Stimulated activated CD4-positive, alpha-beta T cell treated with anti-CD3 and anti-CD28 coated beads, Interleukin-2, amount 100 ng/mL, for 4 hours (primary cell): Measurements from ENCODE around the gene IL22RA2.

Experiments
- DNase-seq: peaks from one replicate; pipeline ENCODE4 v3.0.0-alpha.2; 2020; ENCODE audit warnings: low read depth

Gene IL22RA2

DNA sequence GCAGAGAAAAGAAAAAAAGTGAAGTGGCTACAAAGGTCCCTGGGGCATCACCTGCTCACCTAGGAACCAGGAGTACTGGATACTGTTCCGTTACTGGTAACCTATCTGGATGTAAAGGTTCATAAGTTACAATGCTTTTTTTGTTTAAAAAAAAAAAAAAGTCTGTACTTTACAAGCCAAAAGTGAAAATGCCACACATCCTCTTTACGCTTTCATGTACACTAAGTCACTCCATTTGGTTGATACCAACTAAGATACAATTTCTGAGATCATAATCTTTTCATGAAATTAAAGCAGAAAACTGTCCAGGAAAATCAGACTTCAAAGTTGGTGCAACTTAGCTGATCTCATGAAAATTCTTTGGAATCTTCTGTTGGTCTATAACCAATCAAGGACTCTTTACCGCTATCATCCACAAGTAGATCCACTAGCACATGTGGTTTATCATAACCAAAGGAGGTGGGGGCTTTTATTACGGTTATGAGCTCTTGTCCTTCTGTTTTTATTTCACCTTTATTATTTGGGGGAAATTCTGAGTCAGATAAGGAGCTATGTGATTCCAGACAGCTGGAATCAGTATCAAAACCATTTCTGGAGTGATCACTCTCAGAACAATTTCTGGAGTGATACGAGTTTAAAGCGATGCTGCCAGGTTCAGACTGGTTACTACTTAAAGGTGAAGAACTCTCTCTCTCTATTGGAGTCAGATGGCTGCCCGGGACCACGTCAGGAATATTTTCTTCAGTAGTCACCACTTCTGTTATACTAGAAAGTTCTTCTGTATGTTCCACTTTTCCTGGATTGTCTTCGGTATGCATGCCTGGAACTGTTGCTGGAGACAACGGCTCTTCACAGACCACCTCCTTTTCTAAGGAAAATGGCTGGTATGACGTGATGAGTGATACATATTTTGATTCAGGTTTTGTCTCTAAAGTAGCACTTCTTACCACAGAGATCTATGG, 24.5 kb upstream of the IL22RA2 start:
- DNase-seq, result no peak

DNA sequence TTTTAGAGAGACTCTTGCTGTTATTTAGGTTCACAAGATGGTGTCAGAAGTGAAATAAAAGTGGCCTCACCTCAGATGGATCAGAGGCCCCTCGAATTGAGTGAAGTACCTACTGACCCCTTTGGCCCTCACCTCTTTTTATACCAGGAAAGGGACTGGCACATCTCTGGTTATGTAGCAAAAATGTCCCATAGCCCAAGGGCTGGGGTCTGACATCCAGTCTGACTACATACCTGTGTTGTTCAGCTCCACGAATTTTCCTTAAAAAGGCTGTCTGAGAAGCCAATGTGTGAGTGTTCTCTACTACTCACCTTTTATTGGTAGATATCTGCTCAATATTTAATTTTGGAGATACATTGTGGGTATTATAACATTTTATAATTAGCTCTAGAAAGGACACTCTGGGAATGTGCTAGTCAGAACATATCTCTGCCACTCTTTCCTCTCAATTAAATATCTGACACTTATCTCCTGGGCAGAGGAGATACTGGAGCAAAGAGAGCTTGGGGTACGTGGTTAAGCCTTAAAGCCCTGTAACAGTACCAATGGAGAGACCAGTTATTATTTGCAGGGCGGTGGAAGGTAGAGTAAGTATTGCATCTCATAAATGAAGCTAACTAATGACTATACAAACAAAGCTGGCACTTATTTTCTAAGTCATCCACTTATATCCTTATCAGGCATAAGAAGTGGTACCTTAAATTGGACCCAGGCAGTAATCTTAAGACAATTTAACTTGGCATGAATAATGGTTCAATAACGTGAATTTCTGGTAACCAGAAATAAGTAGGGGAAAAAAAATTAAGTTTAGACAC, 20.0 kb upstream of the IL22RA2 start:
- DNase-seq, result no peak

DNA sequence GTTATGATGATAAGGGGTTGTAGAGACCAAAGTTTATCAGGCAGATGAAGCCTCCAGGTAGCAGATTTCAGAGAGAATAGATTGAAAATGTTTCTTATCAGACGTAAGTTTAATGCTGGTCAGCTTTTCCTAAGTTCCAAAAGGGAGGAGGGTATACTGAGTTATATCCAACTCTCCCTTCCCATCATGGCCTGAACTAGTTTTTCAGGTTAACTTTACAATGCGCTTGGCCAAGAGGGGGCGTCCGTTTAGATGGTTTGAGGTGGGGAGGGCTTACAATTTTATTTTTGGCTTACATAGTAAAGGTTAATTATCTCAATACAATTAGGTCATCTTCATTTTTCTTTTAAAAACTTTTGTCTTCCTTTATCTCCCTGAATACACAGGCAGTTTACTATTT, 19.4 kb upstream of the IL22RA2 start:
- no peak for DNase-seq

DNA sequence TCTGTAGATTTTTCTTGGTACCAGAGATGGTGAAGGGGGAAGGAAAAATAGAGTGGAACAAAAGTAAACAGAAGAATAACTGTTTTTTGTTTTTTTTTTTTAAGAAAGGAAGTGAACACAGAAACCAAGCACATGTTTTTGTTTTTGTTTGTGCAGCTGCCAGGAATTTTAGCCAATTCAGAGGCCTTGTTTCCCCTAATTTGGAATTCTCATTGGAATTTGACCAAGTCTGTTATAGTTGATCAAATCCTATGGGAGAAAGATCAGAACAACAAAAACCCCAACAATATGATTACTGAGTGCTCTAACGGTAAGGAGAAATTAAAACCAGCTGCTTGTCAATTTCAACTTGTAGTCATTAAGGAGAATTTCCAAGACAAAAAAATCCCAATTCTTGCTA, 18.2 kb upstream of the IL22RA2 start:
- DNase-seq, result no peak

DNA sequence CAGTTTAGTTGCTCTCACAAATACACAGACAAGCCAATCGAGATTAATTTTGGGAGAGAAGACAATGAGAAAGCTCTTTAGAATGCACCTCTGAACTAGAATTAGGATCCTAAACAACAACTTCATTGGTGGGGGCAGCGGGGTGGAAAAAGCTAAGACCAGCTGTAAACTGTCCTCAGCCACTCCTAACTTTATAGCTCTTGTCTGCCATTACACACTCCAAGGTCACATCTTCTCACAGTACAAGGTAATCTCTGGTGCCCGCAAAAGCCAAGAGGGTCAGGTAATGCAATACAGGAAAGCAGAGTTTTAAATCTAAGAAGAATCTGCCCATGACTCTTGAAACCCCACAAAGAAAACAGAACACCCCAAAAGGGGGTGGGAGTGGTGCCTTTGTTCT, 17.8 kb upstream of the IL22RA2 start:
- DNase-seq, result no peak

DNA sequence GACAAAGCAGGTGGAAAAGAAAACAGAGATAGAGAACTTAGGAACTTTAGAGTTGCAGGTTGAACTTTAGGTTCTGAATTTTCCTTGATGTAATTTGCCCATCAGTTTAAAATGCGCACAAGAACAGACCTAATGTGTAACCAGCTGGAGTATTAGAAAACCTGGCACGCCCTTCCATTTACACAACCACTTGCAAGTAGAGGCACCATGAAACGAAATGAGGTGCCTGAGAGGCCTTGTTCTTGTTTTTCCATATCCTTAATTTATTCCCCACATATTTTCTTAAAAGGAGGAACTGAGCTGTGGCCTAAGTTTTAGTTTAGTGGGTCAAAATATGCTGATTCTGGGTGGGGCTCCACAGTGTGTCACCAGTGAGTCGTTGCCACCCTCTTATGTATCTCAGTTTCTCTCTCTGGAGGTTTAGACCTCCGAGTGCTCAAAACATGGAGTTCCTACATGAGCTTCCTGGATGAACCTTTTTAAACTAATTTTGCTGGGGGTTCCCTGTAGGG, 17.2 kb upstream of the IL22RA2 start:
- DNase-seq, result no peak

DNA sequence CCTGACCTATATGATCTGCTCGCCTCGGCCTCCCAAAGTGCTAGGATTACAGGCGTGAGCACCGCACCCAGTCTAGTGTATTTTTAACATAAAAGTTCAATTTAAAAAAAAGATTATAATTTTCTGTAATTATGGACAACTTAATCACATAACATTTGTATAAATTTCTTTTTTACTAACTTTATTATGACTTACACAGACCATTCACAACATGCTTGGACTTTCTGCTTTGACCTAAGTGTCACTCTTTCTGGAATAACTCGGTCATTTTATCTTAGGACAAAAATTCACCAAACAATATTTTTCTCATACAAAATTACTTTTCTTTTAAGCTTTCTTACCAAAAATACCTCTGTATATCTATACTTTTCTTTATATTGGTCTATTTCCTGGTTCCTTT, 15.4 kb upstream of the IL22RA2 start:
- no peak for DNase-seq

DNA sequence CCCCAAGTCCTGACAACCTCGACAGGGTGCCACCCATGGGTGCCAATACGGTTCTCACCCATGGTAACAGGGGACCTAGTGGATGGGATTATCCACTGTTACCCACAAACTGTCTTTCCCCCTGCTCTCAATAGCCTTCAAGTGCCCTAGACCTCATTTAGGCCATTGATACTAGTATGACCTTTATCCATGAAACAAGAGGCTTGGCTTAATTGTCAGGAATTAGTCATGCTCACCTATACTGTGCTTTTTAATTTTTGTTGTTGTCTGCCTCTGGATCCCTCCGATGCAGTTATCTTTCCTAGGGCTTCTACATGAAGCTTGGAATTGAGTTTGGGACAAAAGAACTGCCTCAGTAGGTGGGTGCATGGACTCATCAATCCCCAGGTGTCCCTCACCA, 11.8 kb upstream of the IL22RA2 start:
- DNase-seq, result no peak

DNA sequence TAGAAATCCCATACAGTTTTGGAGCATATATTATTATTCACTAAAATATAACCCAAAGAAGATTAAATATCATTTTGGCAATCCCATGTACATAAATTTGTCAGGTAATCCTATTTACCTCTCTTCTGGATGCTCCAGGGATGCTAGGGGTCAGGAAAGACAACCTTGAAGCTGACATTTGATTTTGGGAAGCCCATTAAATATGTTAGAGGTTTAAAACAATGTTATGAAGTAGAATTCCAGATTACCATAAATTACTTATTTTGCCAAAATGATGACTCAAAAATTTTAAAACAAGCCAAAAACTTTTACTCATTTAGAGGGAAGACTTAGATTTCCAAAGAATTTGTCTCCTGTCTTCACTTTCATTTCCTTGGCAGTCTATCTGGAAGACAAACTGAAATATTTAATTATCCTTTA, 9.2 kb upstream of the IL22RA2 start:
- no peak for DNase-seq

DNA sequence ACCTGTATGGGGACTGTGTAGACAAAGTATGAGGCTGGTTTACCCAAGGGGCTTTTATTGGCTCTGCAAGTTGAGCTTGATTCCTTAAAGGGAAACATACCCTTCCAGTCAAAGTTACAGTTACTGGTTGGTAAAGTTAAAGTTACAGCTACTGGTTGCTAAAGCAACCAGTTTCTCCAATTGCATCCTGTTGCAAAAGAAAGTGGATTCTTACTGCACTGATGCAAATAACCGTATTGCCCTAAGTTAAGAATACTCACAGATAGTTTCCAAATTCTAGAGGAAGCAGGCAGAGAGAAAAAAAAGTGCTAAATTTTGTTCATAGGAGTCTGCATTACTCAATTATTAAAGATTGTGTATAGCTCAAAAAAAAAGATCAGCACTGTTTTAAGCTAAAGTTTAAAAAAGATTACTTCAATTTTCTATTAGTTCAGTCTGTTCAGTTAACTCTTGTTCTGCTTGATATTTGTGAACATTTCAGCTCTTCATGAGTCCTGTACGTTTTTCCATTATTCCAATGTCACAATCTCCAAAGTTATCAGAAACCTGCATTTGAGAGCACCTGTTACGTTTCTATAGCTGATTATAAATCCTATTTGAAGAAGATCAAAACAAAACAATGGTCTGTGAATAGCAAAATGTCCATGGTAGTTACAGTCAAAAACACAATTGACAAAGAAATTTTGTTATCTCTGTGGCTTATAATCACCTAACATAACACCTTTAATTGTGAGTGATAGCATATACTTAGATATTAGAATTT, 8.6 kb upstream of the IL22RA2 start:
- DNase-seq, result no peak

DNA sequence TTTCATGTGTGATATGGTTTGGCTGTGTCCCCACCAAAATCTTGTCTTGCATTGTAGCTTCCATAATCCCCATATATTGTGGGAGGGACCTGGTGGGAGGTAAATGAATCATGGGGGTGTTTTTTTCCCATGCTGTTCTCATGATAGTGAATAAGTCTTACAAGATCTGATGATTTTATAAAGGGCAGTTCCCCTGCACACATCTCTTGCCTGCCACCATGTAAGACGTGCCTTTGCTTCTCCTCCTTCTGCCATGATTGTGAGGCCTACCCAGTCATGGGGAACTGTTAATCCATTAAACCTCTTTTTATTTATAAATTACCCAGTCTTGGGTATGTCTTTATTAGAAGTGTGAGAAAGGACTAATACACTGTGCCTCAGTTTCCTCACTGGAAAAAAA, 4.2 kb upstream of the IL22RA2 start:
- DNase-seq, result no peak

DNA sequence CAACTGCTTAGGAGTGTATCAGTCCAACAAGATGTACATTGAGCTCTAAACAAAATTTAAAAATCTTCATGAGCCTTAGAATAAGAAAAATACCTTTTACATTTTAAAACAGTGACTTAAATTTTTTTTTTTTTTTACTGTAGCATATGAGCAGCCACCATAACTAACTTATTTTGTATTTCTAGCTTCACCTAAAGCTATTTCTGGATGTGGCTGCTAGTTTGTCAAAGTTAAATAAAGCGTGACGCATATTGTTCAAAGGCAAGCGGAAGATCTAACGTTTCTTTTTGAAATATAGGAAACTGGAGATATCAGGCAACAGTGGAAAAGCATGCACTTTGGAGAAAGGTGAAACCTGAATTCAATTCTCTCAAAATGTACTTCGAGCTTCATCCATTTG, 3.3 kb upstream of the IL22RA2 start:
- DNase-seq, result no peak

DNA sequence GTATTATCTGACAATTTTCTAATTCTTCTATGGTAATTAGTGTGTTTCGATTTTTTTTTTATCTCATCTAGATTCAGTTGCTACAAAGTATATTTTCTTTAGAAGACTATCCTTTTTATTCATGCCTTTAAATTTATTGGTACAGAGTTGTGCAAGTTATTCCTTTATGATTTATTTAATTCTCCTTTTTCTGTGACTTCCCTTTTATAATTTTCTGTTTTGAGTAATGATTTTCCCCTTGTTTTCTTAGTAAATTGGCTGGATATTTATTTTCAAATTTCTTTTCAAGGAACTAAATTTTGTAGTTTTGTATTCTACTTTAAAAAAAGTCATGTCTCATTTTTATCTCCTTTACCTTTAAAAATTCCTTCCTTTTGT, 2.4 kb upstream of the IL22RA2 start:
- DNase-seq, result no peak

DNA sequence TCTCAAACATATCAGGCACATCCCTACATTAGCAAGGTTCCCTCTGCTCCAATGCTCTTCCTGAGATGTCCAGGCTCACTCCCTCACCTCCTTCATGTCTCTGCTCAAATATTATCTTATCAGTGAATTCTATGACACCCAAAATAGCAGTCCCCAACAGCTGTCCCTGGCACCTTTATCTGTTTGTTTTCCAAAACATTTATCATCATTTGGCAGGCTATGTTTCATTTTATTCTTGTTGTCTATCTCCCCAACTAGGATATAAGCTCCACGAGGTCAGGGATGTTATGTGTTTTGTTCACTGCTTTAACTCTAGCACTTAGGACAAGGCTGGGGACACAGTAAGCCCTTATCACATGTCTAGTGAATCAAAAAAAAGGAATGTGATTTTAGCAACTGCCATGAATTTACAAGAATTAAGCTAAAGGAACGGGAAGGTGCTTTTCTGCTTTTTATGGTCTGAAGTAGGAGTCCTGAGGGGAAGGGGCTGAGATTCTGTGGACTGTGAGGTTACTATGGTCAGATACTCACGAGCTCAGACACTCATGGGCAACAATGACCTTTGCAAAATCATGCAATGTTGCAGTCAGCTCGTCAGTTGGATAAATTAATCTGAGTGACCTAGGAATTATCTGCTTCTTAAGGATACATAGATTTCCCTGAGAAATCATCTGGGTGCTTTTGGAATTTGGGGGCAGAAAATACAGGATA, 1.9 kb upstream of the IL22RA2 start:
- DNase-seq, result no peak

DNA sequence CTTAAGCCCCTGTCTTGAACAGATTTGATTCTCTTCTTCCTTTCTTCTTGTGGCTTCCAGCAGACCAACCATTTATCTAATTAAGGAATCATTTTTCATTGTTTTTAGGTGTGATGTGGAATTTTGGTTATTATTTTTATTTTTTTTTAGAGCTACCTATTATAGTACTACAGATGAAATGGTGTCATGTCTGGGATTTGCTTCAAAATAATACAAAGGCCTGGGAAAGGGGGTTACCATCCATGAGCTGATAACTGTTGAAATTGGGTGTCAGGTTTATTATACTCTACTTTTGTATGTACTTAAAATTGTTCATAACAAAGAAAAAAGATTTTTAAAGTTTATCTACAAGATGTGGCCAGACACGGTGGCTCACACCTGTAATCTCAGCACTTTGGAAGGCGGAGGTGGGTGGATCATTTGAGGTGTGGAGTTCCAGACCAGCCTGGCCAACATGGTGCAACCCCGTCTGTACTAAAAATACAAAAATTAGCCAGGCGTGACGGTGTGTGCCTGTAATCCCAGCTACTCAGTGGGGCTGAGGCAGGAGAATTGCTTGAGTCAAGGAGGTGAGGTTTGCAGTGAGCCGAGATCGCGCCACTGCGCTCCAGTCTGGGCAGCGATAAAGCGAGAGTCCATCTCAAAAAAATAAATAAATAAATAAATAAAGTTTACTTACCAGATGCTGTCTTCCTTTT, 561 bp downstream of the IL22RA2 start:
- no peak for DNase-seq

DNA sequence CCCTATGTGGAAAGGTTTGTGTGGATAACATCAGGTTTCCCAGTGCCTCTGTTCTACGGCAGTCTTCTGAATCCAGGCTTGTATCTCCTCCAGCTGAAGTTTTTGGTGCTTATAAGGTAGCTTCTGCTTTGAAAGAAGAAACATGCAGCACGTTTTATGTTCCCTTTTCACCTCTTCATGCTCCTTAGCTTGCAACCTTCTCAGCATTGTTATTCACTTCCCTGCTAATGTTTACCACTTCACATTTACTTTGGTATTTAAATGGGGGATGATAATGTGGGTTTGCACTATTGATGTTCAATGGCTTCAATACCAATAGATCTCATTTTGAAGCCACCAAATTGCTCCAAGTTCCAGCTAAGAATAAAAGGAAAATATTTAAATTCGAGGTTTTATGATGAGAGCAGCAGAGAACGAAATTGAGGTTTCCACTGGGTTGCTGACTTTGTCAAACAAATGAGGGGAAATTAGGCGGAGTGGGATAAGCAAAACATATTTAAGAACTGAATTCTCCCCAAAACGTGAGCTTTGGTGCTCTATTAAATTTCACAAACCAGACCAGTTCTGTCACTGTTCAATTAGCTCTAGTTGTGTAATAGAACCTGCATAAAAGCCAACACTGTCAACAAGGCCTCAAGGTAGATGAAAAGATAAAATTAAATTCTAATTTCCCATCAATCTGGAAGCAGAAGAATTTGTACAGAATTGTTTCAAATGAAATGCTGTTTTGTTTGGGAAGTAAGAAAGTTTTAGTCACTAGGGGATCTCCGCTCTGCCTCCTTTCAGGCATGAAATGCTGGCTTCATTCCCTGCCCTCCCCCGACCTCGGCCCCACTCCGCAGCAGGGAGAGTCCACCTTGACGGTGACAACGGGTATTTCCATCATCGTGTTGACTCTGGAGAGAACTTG, 1.4 kb downstream of the IL22RA2 start:
- DNase-seq, result no peak

DNA sequence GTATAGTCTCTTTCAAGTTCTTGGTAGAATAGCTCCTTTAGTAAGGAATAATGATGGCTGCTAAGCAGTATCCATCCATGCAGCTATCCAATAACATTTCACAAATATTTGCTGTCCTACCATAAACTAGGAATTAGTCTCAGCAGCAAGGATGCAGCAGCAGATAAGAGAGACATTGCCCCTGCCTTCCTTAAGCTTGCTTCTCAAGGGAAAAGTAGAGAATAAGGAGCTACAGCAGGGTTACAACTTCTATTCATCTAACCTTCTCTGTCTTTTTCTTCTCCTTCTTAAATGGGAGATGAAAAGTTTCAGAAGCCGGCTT, 2.4 kb downstream of the IL22RA2 start:
- DNase-seq, result no peak

DNA sequence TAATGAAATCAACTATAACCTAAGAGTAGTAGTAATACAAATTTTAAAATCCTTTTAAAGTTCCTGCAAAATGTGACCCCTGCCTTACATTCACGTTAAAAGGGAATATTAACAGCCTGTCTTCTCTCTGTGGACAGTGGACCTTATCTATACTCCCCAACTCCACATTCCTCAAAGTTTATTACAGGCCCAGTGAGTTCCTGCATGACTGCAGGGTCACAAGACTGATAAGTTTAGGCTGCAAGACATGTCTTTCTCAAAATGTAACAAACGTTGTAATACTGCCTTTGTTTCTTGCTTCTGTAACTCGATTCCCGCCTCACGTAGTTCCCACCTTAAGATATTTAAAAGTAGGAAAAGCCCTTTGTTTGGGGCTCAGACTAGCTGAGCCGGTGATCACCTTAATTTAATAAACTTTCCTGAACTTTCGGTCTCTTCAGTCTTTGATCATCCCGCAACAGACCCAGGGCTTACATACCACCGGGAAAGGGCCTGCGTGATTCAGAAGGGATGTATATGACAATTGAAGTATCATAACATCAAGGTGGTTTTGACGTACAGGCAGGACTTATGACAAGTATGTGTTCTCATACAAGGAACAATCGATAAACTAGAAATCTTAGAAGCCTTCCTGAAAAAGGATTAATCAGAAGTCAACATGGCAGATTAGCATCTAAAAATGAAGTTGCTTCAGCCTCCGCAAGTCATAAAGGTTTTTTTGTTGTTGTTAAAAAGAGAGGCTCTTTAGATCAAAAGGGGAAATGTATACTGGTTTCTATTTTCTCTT, 3.0 kb downstream of the IL22RA2 start:
- DNase-seq, result no peak

DNA sequence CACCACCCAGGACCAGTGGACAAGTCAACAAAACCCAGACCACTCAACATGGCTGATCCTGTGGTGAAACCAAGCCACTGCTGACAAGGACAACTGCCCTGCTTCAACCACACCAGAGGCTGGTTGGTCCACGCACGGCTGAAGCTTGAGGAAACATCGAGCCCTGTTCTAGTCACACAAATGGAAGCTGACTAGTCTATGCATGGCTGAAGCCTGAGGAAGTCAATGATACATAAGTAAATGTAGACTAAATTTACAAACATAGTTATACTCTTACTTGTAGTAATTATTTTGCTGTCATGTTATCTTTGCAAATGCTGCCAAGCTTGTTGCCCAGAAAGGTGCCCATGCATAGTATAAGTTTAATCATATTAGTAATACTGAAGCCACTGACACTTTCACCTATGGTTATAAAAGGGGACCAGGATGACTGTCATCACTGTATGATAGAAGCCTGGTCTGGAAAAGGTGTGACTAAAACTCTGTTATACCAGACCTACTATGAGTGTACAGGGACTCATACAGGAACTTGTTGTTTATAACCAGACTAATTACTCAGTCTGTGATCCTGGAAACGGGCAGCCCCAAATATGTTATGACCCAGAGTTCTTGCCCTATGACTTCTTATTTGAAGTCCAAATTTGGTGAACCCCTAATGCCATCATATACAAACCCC, 5.6 kb downstream of the IL22RA2 start:
- no peak for DNase-seq
